HCT116 (cell line): ENCODE measurements around the gene SUV39H1.

Source experiments
- EZH2 ChIP-seq: fragments of 200-600 bp; sonication (generic); IDR thresholded peaks from 2 replicates; pipeline ENCODE4 v1.6.1; 2017; ENCODE audit warnings: antibody characterized with exemption, mixed run types
- EZH2phosphoT487 ChIP-seq: fragments of 200-600 bp; IDR thresholded peaks from 2 replicates; pipeline ENCODE4 v1.6.1; 2018; ENCODE audit warnings: antibody characterized with exemption, borderline replicate concordance
- FOSL1 ChIP-seq: IDR thresholded peaks from 2 replicates; pipeline ENCODE4 v1.6.1; 2012; ENCODE audit warnings: low read depth
- JUND ChIP-seq: IDR thresholded peaks from 2 replicates; pipeline ENCODE4 v1.6.1; 2012
- POLR2A ChIP-seq: IDR thresholded peaks from 2 replicates; pipeline ENCODE4 v1.7.0; 2011; ENCODE audit warnings: borderline replicate concordance; ENCODE audit not compliant: insufficient read depth, insufficient read length; ENCODE audit errors: extremely low read depth
- POLR2AphosphoS5 ChIP-seq: IDR thresholded peaks from 2 replicates; pipeline ENCODE4 v1.6.1; 2011; ENCODE audit warnings: mild to moderate bottlenecking, low read depth, low read length, moderate library complexity
- SP1 ChIP-seq: IDR thresholded peaks from 2 replicates; pipeline ENCODE4 v1.6.1; 2012; ENCODE audit warnings: low read depth
- ZBTB33 ChIP-seq: IDR thresholded peaks from 2 replicates; pipeline ENCODE4 v1.6.1; 2011; ENCODE audit warnings: mild to moderate bottlenecking, low read length, moderate library complexity; ENCODE audit not compliant: insufficient replicate concordance; ENCODE audit errors: extremely low read depth
- ZFX ChIP-seq: fragments of 450-650 bp; IDR thresholded peaks from 2 replicates; pipeline ENCODE4 v1.6.1; 2017
- ZNF274 ChIP-seq: fragments of 200-500 bp; sonication (Bioruptor generic); IDR thresholded peaks from 2 replicates; pipeline ENCODE4 v1.6.1; 2014; ENCODE audit warnings: mild to moderate bottlenecking, low read depth, low read length, inconsistent platforms
- TF ChIP-seq, protein P1 (sequence below), 3 experiments: fragments of 200-600 bp in 1 of 3; sonication (generic) in 1 of 3; IDR thresholded peaks in 2 of 3; conservative IDR thresholded peaks in 1 of 3; 2 replicates each; pipeline ENCODE4 v1.5.1; 2012 to 2017; ENCODE audit warnings: low read depth in 2 of 3, low read length in 2 of 3, antibody characterized with exemption in 1 of 3, borderline replicate concordance in 1 of 3, control low read depth in 1 of 3, mild to moderate bottlenecking in 1 of 3, mixed read lengths in 1 of 3, mixed run types in 1 of 3, moderate library complexity in 1 of 3; ENCODE audit not compliant: insufficient read depth in 1 of 3

DNA sequence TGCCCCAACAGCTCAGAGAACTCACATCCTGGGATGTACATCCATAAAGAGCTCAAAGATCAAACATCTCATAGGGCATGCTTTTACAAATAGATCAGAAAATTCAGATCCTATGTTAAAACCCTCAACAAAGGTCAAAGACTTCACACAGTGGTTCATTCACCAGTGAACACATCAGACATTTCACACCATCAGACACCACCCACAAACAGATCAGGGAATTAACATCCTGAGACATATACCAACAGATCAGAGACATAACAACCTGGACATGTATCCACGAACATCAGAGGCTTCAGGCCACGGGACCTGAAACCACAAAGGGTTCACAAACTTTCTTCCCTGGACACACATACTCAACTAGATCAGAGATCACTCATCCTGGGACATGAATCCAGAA lies 23.4 kb downstream of the SUV39H1 start:
- TF ChIP-seq, protein P1, sequence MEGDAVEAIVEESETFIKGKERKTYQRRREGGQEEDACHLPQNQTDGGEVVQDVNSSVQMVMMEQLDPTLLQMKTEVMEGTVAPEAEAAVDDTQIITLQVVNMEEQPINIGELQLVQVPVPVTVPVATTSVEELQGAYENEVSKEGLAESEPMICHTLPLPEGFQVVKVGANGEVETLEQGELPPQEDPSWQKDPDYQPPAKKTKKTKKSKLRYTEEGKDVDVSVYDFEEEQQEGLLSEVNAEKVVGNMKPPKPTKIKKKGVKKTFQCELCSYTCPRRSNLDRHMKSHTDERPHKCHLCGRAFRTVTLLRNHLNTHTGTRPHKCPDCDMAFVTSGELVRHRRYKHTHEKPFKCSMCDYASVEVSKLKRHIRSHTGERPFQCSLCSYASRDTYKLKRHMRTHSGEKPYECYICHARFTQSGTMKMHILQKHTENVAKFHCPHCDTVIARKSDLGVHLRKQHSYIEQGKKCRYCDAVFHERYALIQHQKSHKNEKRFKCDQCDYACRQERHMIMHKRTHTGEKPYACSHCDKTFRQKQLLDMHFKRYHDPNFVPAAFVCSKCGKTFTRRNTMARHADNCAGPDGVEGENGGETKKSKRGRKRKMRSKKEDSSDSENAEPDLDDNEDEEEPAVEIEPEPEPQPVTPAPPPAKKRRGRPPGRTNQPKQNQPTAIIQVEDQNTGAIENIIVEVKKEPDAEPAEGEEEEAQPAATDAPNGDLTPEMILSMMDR (IDR thresholded peaks at IDR 0.05 in 2 of 3, conservative IDR thresholded peaks at IDR 0.05 in 1 of 3; ENCODE audit: borderline replicate concordance in 1 of 3, insufficient read depth in 1 of 3, low read depth in 2 of 3, low read length in 2 of 3): no peak
- TF ChIP-seq SP1 (no peak), POLR2AphosphoS5 (no peak), EZH2phosphoT487 (no peak), ZNF274 (no peak), ZBTB33 (no peak), ZFX (no peak), JUND (no peak), FOSL1 (no peak), EZH2 (no peak), POLR2A (no peak)
